Activated naive CD8-positive, alpha-beta T cell (primary cell): Measurements from ENCODE around the gene ARHGEF11.

Experiments used
- H3K27ac Mint-ChIP-seq: one replicate; pipeline ENCODE4 v1.8.0; 2021; ENCODE audit warnings: mixed read lengths
- H3K27me3 Mint-ChIP-seq: one replicate; pipeline ENCODE4 v1.8.0; 2021; ENCODE audit warnings: mixed read lengths
- H3K36me3 Mint-ChIP-seq: one replicate; pipeline ENCODE4 v1.8.0; 2021; ENCODE audit warnings: mixed read lengths
- H3K4me1 Mint-ChIP-seq: one replicate; pipeline ENCODE4 v1.8.0; 2021; ENCODE audit warnings: low read depth, mixed read lengths
- H3K4me3 Mint-ChIP-seq: one replicate; pipeline ENCODE4 v1.8.0; 2021; ENCODE audit warnings: mild to moderate bottlenecking, mixed read lengths
- H3K9me3 Mint-ChIP-seq: one replicate; pipeline ENCODE4 v1.8.0; 2021; ENCODE audit warnings: low read depth, mixed read lengths

The ARHGEF11 gene

GRCh38 chr1:156961709-156962108, 83.8 kb downstream of the ARHGEF11 start:
- Mint-ChIP-seq H3K36me3 (peaks cover 25% of the 10 kb centered on the region), H3K27me3 (no peaks in the 10 kb centered on the region), H3K4me3 (peak overlapping the region; percentile 60), H3K27ac (no peak overlapping the region), H3K4me1 (peaks cover 38% of the 10 kb centered on the region), H3K9me3 (no peaks in the 10 kb centered on the region)

GRCh38 chr1:156959925-156960324, 85.6 kb downstream of the ARHGEF11 start:
- Mint-ChIP-seq H3K9me3 (no peaks in the 10 kb centered on the region), H3K27ac (no peak overlapping the region), H3K4me1 (peaks cover 38% of the 10 kb centered on the region), H3K4me3 (no peak overlapping the region), H3K27me3 (no peaks in the 10 kb centered on the region), H3K36me3 (peaks cover 25% of the 10 kb centered on the region)

- no peak overlapping the region for H3K4me3 Mint-ChIP-seq
- H3K9me3 Mint-ChIP-seq: no peaks in the 10 kb centered on the region
- H3K36me3 Mint-ChIP-seq: peaks cover 27% of the 10 kb centered on the region
- no peak overlapping the region for H3K27ac Mint-ChIP-seq
- H3K4me1 Mint-ChIP-seq: peaks cover 36% of the 10 kb centered on the region
- no peaks in the 10 kb centered on the region for H3K27me3 Mint-ChIP-seq
These were observed 86.1 kb downstream of the ARHGEF11 start for GRCh38 chr1:156959414-156959813.

GRCh38 chr1:156958247-156958714, 87.3 kb downstream of the ARHGEF11 start:
- peaks cover 24% of the 10 kb centered on the region for H3K4me1 Mint-ChIP-seq
- no peaks in the 10 kb centered on the region for H3K27me3 Mint-ChIP-seq
- no peak overlapping the region for H3K27ac Mint-ChIP-seq
- no peak overlapping the region for H3K4me3 Mint-ChIP-seq
- peaks cover 30% of the 10 kb centered on the region for H3K36me3 Mint-ChIP-seq
- no peaks in the 10 kb centered on the region for H3K9me3 Mint-ChIP-seq

GRCh38 chr1:156957634-156958033, 87.9 kb downstream of the ARHGEF11 start:
- H3K9me3 Mint-ChIP-seq: no peaks in the 10 kb centered on the region
- H3K4me3 Mint-ChIP-seq: no peak overlapping the region
- H3K27me3 Mint-ChIP-seq: no peaks in the 10 kb centered on the region
- H3K27ac Mint-ChIP-seq: no peak overlapping the region
- H3K36me3 Mint-ChIP-seq: peaks cover 30% of the 10 kb centered on the region
- peaks cover 19% of the 10 kb centered on the region for H3K4me1 Mint-ChIP-seq

GRCh38 chr1:156956333-156956732, 89.2 kb downstream of the ARHGEF11 start:
- peaks cover 28% of the 10 kb centered on the region for H3K36me3 Mint-ChIP-seq
- peaks cover 8% of the 10 kb centered on the region for H3K4me1 Mint-ChIP-seq
- H3K4me3 Mint-ChIP-seq: no peak overlapping the region
- no peaks in the 10 kb centered on the region for H3K9me3 Mint-ChIP-seq
- no peak overlapping the region for H3K27ac Mint-ChIP-seq
- no peaks in the 10 kb centered on the region for H3K27me3 Mint-ChIP-seq

GRCh38 chr1:156953571-156953970, 92.0 kb downstream of the ARHGEF11 start:
- Mint-ChIP-seq H3K36me3 (peaks cover 19% of the 10 kb centered on the region), H3K27ac (no peak overlapping the region), H3K27me3 (no peaks in the 10 kb centered on the region), H3K9me3 (no peaks in the 10 kb centered on the region), H3K4me1 (no peaks in the 10 kb centered on the region), H3K4me3 (no peak overlapping the region)

- H3K9me3 Mint-ChIP-seq: no peaks in the 10 kb centered on the region
- H3K36me3 Mint-ChIP-seq: peaks cover 12% of the 10 kb centered on the region
- no peaks in the 10 kb centered on the region for H3K27me3 Mint-ChIP-seq
- H3K4me1 Mint-ChIP-seq: no peaks in the 10 kb centered on the region
- no peak overlapping the region for H3K4me3 Mint-ChIP-seq
- H3K27ac Mint-ChIP-seq: no peak overlapping the region
These were observed 94.2 kb downstream of the ARHGEF11 start for GRCh38 chr1:156951371-156951770.

- H3K36me3 Mint-ChIP-seq: peaks cover 14% of the 10 kb centered on the region
- no peak overlapping the region for H3K4me3 Mint-ChIP-seq
- no peak overlapping the region for H3K27ac Mint-ChIP-seq
- no peaks in the 10 kb centered on the region for H3K9me3 Mint-ChIP-seq
- no peaks in the 10 kb centered on the region for H3K27me3 Mint-ChIP-seq
- H3K4me1 Mint-ChIP-seq: no peaks in the 10 kb centered on the region
These were observed 96.4 kb downstream of the ARHGEF11 start for GRCh38 chr1:156949127-156949526.

GRCh38 chr1:156948708-156949107, 96.8 kb downstream of the ARHGEF11 start:
- no peaks in the 10 kb centered on the region for H3K9me3 Mint-ChIP-seq
- no peak overlapping the region for H3K4me3 Mint-ChIP-seq
- H3K36me3 Mint-ChIP-seq: peaks cover 13% of the 10 kb centered on the region
- no peaks in the 10 kb centered on the region for H3K27me3 Mint-ChIP-seq
- H3K27ac Mint-ChIP-seq: no peak overlapping the region
- H3K4me1 Mint-ChIP-seq: no peaks in the 10 kb centered on the region

- no peak overlapping the region for H3K27ac Mint-ChIP-seq
- H3K9me3 Mint-ChIP-seq: no peaks in the 10 kb centered on the region
- peaks cover 11% of the 10 kb centered on the region for H3K36me3 Mint-ChIP-seq
- no peaks in the 10 kb centered on the region for H3K4me1 Mint-ChIP-seq
- H3K4me3 Mint-ChIP-seq: no peak overlapping the region
- no peaks in the 10 kb centered on the region for H3K27me3 Mint-ChIP-seq
These were observed 97.6 kb downstream of the ARHGEF11 start for GRCh38 chr1:156947818-156948525.

- H3K4me3 Mint-ChIP-seq: no peak overlapping the region
- H3K27ac Mint-ChIP-seq: no peak overlapping the region
- no peaks in the 10 kb centered on the region for H3K4me1 Mint-ChIP-seq
- H3K36me3 Mint-ChIP-seq: peaks cover 9% of the 10 kb centered on the region
- H3K9me3 Mint-ChIP-seq: no peaks in the 10 kb centered on the region
- H3K27me3 Mint-ChIP-seq: no peaks in the 10 kb centered on the region
These were observed 98.4 kb downstream of the ARHGEF11 start for GRCh38 chr1:156947127-156947526.

GRCh38 chr1:156945881-156946661, 99.5 kb downstream of the ARHGEF11 start:
- Mint-ChIP-seq H3K27ac (no peak overlapping the region), H3K27me3 (no peaks in the 10 kb centered on the region), H3K4me1 (no peaks in the 10 kb centered on the region), H3K9me3 (no peaks in the 10 kb centered on the region), H3K36me3 (peaks cover 8% of the 10 kb centered on the region), H3K4me3 (no peak overlapping the region)

- no peaks in the 10 kb centered on the region for H3K9me3 Mint-ChIP-seq
- H3K36me3 Mint-ChIP-seq: peaks cover 5% of the 10 kb centered on the region
- no peaks in the 10 kb centered on the region for H3K27me3 Mint-ChIP-seq
- H3K27ac Mint-ChIP-seq: no peak overlapping the region
- H3K4me1 Mint-ChIP-seq: no peaks in the 10 kb centered on the region
- no peak overlapping the region for H3K4me3 Mint-ChIP-seq
These were observed 100.7 kb downstream of the ARHGEF11 start for GRCh38 chr1:156944848-156945247.

GRCh38 chr1:156944268-156944667, 101.3 kb downstream of the ARHGEF11 start:
- no peak overlapping the region for H3K4me3 Mint-ChIP-seq
- H3K9me3 Mint-ChIP-seq: no peaks in the 10 kb centered on the region
- no peak overlapping the region for H3K27ac Mint-ChIP-seq
- no peaks in the 10 kb centered on the region for H3K4me1 Mint-ChIP-seq
- no peaks in the 10 kb centered on the region for H3K27me3 Mint-ChIP-seq
- H3K36me3 Mint-ChIP-seq: peaks cover 5% of the 10 kb centered on the region
